Breast epithelium (tissue), 3 donors: Measurements from ENCODE around the gene MVB12A.

Experiments used
- POLR2A ChIP-seq: fragments of 450-650 bp; IDR thresholded peaks from one replicate; pipeline ENCODE4 v1.6.1; 2016; ENCODE audit warnings: antibody characterized with exemption, mild to moderate bottlenecking, moderate library complexity
- TF ChIP-seq, protein P1 (sequence below), 3 donors: fragments of 450-650 bp; IDR thresholded peaks; one replicate each; pipeline ENCODE4 v1.5.1; 2016 to 2017; ENCODE audit warnings: antibody characterized with exemption in 3 of 3, mild to moderate bottlenecking in 3 of 3, moderate library complexity in 3 of 3

- TF ChIP-seq, protein P1, sequence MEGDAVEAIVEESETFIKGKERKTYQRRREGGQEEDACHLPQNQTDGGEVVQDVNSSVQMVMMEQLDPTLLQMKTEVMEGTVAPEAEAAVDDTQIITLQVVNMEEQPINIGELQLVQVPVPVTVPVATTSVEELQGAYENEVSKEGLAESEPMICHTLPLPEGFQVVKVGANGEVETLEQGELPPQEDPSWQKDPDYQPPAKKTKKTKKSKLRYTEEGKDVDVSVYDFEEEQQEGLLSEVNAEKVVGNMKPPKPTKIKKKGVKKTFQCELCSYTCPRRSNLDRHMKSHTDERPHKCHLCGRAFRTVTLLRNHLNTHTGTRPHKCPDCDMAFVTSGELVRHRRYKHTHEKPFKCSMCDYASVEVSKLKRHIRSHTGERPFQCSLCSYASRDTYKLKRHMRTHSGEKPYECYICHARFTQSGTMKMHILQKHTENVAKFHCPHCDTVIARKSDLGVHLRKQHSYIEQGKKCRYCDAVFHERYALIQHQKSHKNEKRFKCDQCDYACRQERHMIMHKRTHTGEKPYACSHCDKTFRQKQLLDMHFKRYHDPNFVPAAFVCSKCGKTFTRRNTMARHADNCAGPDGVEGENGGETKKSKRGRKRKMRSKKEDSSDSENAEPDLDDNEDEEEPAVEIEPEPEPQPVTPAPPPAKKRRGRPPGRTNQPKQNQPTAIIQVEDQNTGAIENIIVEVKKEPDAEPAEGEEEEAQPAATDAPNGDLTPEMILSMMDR (IDR thresholded peaks at IDR 0.05) = no peak
- no peak for TF ChIP-seq POLR2A
These were observed 9.8 kb downstream of the MVB12A start for GRCh38 chr19:17429641-17430113.
